SK-N-SH (cell line): ENCODE data around the gene FBXO17. TPM values are rescaled to one million over a fixed set of nuclear protein-coding genes. Genes with fewer than 3 reads are reported as not detected.

Experiments used
- CTCF ChIA-PET: fragments of 300-600, 350-600 bp; formaldehyde crosslinking; extraction: SDS; loops from one replicate; lab custom pipeline; 2021; lab: Yijun Ruan, JAX
- POLR2A ChIA-PET: fragments of 350-600 bp; sonication (Branson Sonifier 250); formaldehyde crosslinking; extraction: SDS; loops from one replicate; lab custom pipeline; 2020; ENCODE audit warnings: antibody characterized with exemption, inconsistent platforms; lab: Yijun Ruan, JAX
- DNase-seq: peaks from one replicate; pipeline ENCODE4 v3.0.0; 2012
- H2AFZ ChIP-seq: fragments of 200-600 bp; sonication (generic); 2 replicates; pipeline ENCODE4 v1.8.1; 2016; ENCODE audit warnings: antibody characterized with exemption, mild to moderate bottlenecking, low read depth
- H3F3A ChIP-seq: fragments of 200-600 bp; sonication (generic); replicated peaks from 2 replicates; pipeline ENCODE3; 2016; ENCODE audit warnings: antibody characterized with exemption, mild to moderate bottlenecking; ENCODE audit not compliant: insufficient read depth
- H3K27ac ChIP-seq, 2 experiments: fragments of 200-500 bp in 1 of 2; fragments of 200-600 bp in 1 of 2; sonication (Bioruptor generic) in 1 of 2; sonication (generic), shearing (Covaris generic) in 1 of 2; 2 replicates each; pipeline versions ENCODE4 v1.5.1 to v1.6.1; 2014 to 2016; ENCODE audit warnings: low read depth in 2 of 2, inconsistent platforms in 1 of 2, low read length in 1 of 2, mild to moderate bottlenecking in 1 of 2, mixed read lengths in 1 of 2
- H3K27me3 ChIP-seq: fragments of 200-600 bp; sonication (generic), shearing (Covaris generic); 2 replicates; pipeline ENCODE4 v1.6.1; 2016; ENCODE audit warnings: mixed run types; ENCODE audit not compliant: insufficient read depth
- H3K36me3 ChIP-seq, 2 experiments: fragments of 200-500 bp in 1 of 2; fragments of 200-600 bp in 1 of 2; sonication (Bioruptor generic) in 1 of 2; sonication (generic) in 1 of 2; replicated peaks in 1 of 2; 2 replicates each; pipeline versions ENCODE3 to v1.5.1; 2014 to 2016; ENCODE audit warnings: low read length in 1 of 2, mild to moderate bottlenecking in 1 of 2; ENCODE audit not compliant: insufficient read depth in 2 of 2, control insufficient read depth in 1 of 2
- H3K4me1 ChIP-seq, 2 experiments: fragments of 200-500 bp in 1 of 2; fragments of 200-600 bp in 1 of 2; sonication (Bioruptor generic) in 1 of 2; sonication (generic), shearing (Covaris generic) in 1 of 2; 2 replicates each; pipeline versions ENCODE4 v1.5.1 to v1.6.1; 2014 to 2016; ENCODE audit warnings: low read depth in 1 of 2, low read length in 1 of 2, mixed run types in 1 of 2; ENCODE audit not compliant: insufficient read depth in 2 of 2, control insufficient read depth in 1 of 2
- H3K4me2 ChIP-seq: fragments of 200-600 bp; sonication (generic), shearing (Covaris generic); 2 replicates; pipeline ENCODE4 v1.6.1; 2017; ENCODE audit warnings: mixed run types
- H3K4me3 ChIP-seq, 2 experiments: fragments of 200-500 bp in 1 of 2; fragments of 200-600 bp in 1 of 2; sonication (Bioruptor generic) in 1 of 2; sonication (generic), shearing (Covaris generic) in 1 of 2; 2 replicates each; pipeline versions ENCODE4 v1.5.1 to v1.8.1; 2014 to 2016; ENCODE audit warnings: low read depth in 2 of 2, inconsistent platforms in 1 of 2, low read length in 1 of 2, mild to moderate bottlenecking in 1 of 2, mixed read lengths in 1 of 2, moderate library complexity in 1 of 2
- H3K79me2 ChIP-seq: fragments of 200-600 bp; sonication (generic); 2 replicates; pipeline ENCODE4 v1.8.1; 2017; ENCODE audit warnings: mild to moderate bottlenecking; ENCODE audit not compliant: insufficient read depth
- H3K9ac ChIP-seq: fragments of 200-600 bp; sonication (generic); 2 replicates; pipeline ENCODE4 v1.6.1; 2017; ENCODE audit warnings: mixed run types
- H3K9me2 ChIP-seq: fragments of 200-600 bp; sonication (generic); 2 replicates; pipeline ENCODE4 v1.6.1; 2017; ENCODE audit warnings: mixed run types
- H3K9me3 ChIP-seq: fragments of 200-600 bp; sonication (generic); 2 replicates; pipeline ENCODE4 v1.6.1; 2017; ENCODE audit warnings: mixed run types, mild to moderate bottlenecking, moderate library complexity
- H4K20me1 ChIP-seq: fragments of 200-600 bp; sonication (generic); 2 replicates; pipeline ENCODE4 v1.6.1; 2017; ENCODE audit warnings: mild to moderate bottlenecking, mixed run types; ENCODE audit not compliant: insufficient read depth
- EZH2phosphoT487 ChIP-seq: fragments of 200-600 bp; sonication (generic); IDR thresholded peaks from 2 replicates; pipeline ENCODE4 v1.6.1; 2017; ENCODE audit warnings: low read depth, mixed run types, mild to moderate bottlenecking, antibody characterized with exemption, moderate library complexity, borderline replicate concordance
- FOXJ3 ChIP-seq: sonication (generic); formaldehyde crosslinking; IDR thresholded peaks from 2 replicates; pipeline ENCODE4 v1.5.1; 2020; ENCODE audit warnings: mild to moderate bottlenecking, missing genetic modification reagents
- GABPA ChIP-seq: IDR thresholded peaks from 2 replicates; pipeline ENCODE4 v1.4.0; 2012; ENCODE audit warnings: low read depth, mild to moderate bottlenecking
- GATA2 ChIP-seq: sonication (generic); formaldehyde crosslinking; IDR thresholded peaks from 2 replicates; pipeline ENCODE4 v1.5.0; 2020; ENCODE audit warnings: mild to moderate bottlenecking, missing genetic modification reagents
- JUND ChIP-seq: IDR thresholded peaks from 2 replicates; pipeline ENCODE4 v1.4.0; 2012
- MXI1 ChIP-seq: IDR thresholded peaks from 2 replicates; pipeline ENCODE4 v1.6.1; 2012; ENCODE audit warnings: mild to moderate bottlenecking, low read depth, low read length, improper control_type of control experiment
- NRF1 ChIP-seq: IDR thresholded peaks from 2 replicates; pipeline ENCODE4 v1.6.1; 2012; ENCODE audit warnings: low read depth, mild to moderate bottlenecking, low read length
- REST ChIP-seq: IDR thresholded peaks from 2 replicates; pipeline ENCODE4 v1.6.1; 2012; ENCODE audit warnings: mild to moderate bottlenecking, low read depth, low read length, moderate library complexity
- WGBS: methylation state at CpG from one replicate; pipeline ENCODE4 v1.1.6; 2017; ENCODE audit warnings: low lambda C conversion rate; 5-methylcytosine and 5-hydroxymethylcytosine counted together
- polyA plus RNA-seq, 3 experiments: library from polyadenylated mRNA; depleted of rRNA; stranded (reverse); fragments of >200 nt; gene quantifications; 2 replicates each; pipeline ENCODE4 v1.2.3, GENCODE V29; 2012
- TF ChIP-seq, protein P1 (sequence below): IDR thresholded peaks from 2 replicates; pipeline ENCODE4 v1.4.0; 2012; ENCODE audit warnings: low read depth, borderline replicate concordance

FBXO17 gene
- polyA plus RNA-seq, 1 of the 3 experiments (the other 2 are of a cell fraction) = 40.7 TPM

- TF ChIP-seq REST = no peak
- TF ChIP-seq FOXJ3 (CRISPR knock-in tag) = no peak
- no peak for TF ChIP-seq GATA2 (CRISPR knock-in tag)
- no peak for TF ChIP-seq JUND
Observed at GRCh38 chr19:38951187-38951586, 24.4 kb downstream of the FBXO17 start (continued).

GRCh38 chr19:38949580-38950367 lies 25.8 kb downstream of the FBXO17 start:
- H3K9ac ChIP-seq = no peak overlapping the region
- peaks cover 5 to 15% of the 10 kb centered on the region in 2 experiments for H3K36me3 ChIP-seq
- H3K9me2 ChIP-seq = no peaks in the 10 kb centered on the region
- H3K79me2 ChIP-seq = no peaks in the 10 kb centered on the region
- ChIA-PET POLR2A (interaction anchor here (1.6 kb wide), 1 partner anchor 19 kb away, joined by 5 read pairs; the partner anchor contains the start of genes MRPS12 and SARS2), CTCF (interaction anchor here (0.9 to 1.7 kb wide), 4 partner anchors 10 to 19 kb away, joined by 3 to 6 read pairs (median 3); partner anchors contain the start of genes MRPS12 and SARS2)
- H3K4me2 ChIP-seq = no peak overlapping the region
- peaks cover 4% of the 10 kb centered on the region for H3F3A ChIP-seq
- H4K20me1 ChIP-seq = no peaks in the 10 kb centered on the region
- H2AFZ ChIP-seq = no peak overlapping the region
- H3K4me3 ChIP-seq = peak overlapping the region in 1 of 2 experiments; percentile 20; a peak in 1 of 4 replicates
- DNase-seq = peak; percentile 99
- peaks cover 0 to 4% of the 10 kb centered on the region in 2 experiments; a peak in 1 of 4 replicates for H3K4me1 ChIP-seq
- peak; percentile 28; the same call in 1 of the 2 replicates for TF ChIP-seq MXI1
- no peak for TF ChIP-seq JUND
- 0 out of 2 replicates have a peak, but pooled peaks have one; percentile 16 for TF ChIP-seq GATA2 (CRISPR knock-in tag)
- 52% methylated on average over 43 of the region's 72 CpGs for WGBS
- H3K9me3 ChIP-seq = no peaks in the 10 kb centered on the region
- no peak overlapping the region for H3K27ac ChIP-seq
- H3K27me3 ChIP-seq = no peaks in the 10 kb centered on the region

DNA sequence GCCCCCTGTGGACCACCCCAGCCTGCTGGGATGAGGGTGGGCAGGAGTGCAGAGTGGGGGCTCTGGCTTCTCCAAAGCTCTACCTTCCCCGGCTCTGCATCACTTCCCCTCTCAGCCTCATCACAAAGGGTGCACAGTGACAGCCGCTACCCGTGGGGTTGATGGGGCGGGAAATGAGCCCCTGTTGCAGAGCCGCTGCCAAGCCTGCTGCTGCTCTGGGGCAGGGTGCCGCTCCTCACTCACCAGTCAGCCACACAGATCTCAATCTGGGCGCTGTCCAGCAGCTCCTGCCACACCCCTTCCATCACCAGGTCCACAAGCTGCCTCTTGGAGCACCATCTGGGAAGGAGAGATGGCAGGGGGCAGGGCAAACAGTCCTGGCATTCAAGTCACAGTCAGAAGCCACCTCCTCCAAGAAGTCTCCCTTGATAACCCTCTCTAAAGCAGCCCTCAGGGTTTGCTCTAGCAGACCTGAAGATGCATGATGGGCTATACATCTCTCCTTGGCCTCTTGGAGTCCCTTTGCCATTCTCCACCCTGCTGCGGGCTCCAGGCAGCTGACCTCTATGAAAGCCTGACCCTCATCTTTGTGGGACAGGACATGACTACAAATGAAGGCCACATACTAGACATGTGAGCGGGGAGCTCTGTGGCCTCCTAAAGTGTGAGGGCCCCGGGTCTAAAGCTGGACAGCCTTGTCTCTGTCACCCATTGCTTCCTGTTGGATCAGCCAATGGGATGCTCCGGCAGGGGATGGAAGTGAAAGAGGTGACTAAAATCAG lies 29.1 kb downstream of the FBXO17 start:
- no peak for DNase-seq
- Histone ChIP-seq H3K4me2 (no peak overlapping the region), H3K9ac (no peak overlapping the region), H3K4me1 (peaks cover 0 to 4% of the 10 kb centered on the region in 2 experiments; a peak in 1 of 4 replicates), H3K9me3 (no peaks in the 10 kb centered on the region), H2AFZ (no peak overlapping the region), H3K36me3 (peaks cover 5 to 15% of the 10 kb centered on the region in 2 experiments), H4K20me1 (no peaks in the 10 kb centered on the region), H3K4me3 (no peak overlapping the region), H3K27me3 (no peaks in the 10 kb centered on the region), H3K27ac (no peak overlapping the region), H3K79me2 (no peaks in the 10 kb centered on the region), H3K9me2 (no peaks in the 10 kb centered on the region), H3F3A (peaks cover 6% of the 10 kb centered on the region)
- 100% methylated on average over 6 of the region's 11 CpGs for WGBS
- peak; percentile 74; the same call in 1 of the 2 replicates for TF ChIP-seq REST
- TF ChIP-seq EZH2phosphoT487 = no peak
- TF ChIP-seq GATA2 (CRISPR knock-in tag) = no peak
- TF ChIP-seq JUND = no peak
- TF ChIP-seq GABPA = no peak
- no peak for TF ChIP-seq NRF1
- TF ChIP-seq, protein P1, sequence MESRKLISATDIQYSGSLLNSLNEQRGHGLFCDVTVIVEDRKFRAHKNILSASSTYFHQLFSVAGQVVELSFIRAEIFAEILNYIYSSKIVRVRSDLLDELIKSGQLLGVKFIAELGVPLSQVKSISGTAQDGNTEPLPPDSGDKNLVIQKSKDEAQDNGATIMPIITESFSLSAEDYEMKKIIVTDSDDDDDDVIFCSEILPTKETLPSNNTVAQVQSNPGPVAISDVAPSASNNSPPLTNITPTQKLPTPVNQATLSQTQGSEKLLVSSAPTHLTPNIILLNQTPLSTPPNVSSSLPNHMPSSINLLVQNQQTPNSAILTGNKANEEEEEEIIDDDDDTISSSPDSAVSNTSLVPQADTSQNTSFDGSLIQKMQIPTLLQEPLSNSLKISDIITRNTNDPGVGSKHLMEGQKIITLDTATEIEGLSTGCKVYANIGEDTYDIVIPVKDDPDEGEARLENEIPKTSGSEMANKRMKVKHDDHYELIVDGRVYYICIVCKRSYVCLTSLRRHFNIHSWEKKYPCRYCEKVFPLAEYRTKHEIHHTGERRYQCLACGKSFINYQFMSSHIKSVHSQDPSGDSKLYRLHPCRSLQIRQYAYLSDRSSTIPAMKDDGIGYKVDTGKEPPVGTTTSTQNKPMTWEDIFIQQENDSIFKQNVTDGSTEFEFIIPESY = no peak
- ChIA-PET POLR2A (no interaction called here), CTCF (interaction anchor here (1.3 to 1.7 kb wide), 2 partner anchors 16 to 17 kb away, joined by 3 read pairs; no protein-coding TSS in a partner anchor)
